Chondrocyte (in vitro differentiated cells): ENCODE results near the gene BCL2. TPM values are rescaled to one million over a fixed set of nuclear protein-coding genes. Genes with fewer than 3 reads are reported as not detected.

ENCODE experiments used
- DNase-seq: peaks from one replicate; pipeline ENCODE4 v3.0.0; 2021; ENCODE audit warnings: mixed read lengths, low spot score
- H3K27ac Mint-ChIP-seq: one replicate; pipeline ENCODE4 v1.8.0; 2021; ENCODE audit warnings: mild to moderate bottlenecking, moderate library complexity, mixed read lengths; ENCODE audit not compliant: unreplicated experiment
- H3K27me3 Mint-ChIP-seq: 2 replicates; pipeline ENCODE4 v1.8.0; 2021; ENCODE audit warnings: low read depth, mixed read lengths
- H3K36me3 Mint-ChIP-seq: 2 replicates; pipeline ENCODE4 v1.8.0; 2021; ENCODE audit warnings: low read depth, mixed read lengths
- H3K4me1 Mint-ChIP-seq: 2 replicates; pipeline ENCODE4 v1.8.0; 2021; ENCODE audit warnings: low read depth, mild to moderate bottlenecking, mixed read lengths
- H3K4me3 Mint-ChIP-seq: one replicate; pipeline ENCODE4 v1.8.0; 2021; ENCODE audit warnings: mild to moderate bottlenecking, moderate library complexity, mixed read lengths; ENCODE audit not compliant: unreplicated experiment
- H3K9me3 Mint-ChIP-seq: 2 replicates; pipeline ENCODE4 v1.8.0; 2021; ENCODE audit warnings: low read depth, mixed read lengths
- total RNA-seq: library from RNA; stranded (reverse); gene quantifications from 3 replicates; pipeline ENCODE4 v1.2.1, GENCODE V29; 2021
- TF ChIP-seq, protein P1 (sequence below): fragments of 200-600 bp; sonication (generic); IDR thresholded peaks from 2 replicates; pipeline ENCODE4 v1.5.0; 2021; ENCODE audit warnings: antibody characterized with exemption, mild to moderate bottlenecking, moderate library complexity

The BCL2 gene
- total RNA-seq, 1 donor from 2014 or later, result 8.6 TPM

DNA sequence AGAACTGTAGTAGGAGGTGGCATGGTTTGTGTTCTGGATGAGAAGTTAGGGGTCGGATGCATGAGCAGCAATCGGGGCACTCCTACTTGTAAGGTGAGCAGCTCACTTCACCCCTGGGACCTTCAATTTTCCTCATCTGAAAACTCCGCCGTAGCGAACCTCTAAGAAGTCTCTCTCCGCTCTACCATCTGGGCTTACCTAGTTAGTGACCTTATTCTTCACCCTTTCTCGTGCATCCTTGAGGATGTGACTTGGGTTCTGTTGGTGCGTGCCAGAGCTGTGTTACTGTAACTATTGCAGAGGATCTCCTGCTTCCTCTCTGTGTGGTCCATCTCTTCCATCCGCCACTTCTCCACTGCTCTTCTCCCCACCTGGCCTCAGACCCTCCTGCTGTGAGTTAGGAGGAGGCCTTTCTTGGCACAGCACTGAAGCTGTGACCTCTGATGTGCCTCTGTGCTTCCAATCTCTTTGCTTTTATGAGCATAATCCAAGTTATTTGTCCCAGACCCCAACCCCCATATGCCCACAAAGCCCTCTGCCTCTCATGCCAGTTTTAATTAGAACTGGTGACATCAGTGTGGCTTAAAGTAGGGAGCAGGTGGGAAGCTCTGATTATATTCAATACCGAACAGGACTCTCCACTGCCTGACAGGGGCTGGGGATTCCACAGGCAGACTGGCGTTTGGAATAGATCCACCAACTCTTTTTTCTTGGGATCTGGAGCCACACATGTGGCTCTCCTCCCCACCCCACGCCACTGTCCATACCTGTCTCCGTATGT is 178.4 kb downstream of the BCL2 start:
- Mint-ChIP-seq H3K9me3 (no peaks in the 10 kb centered on the region), H3K27ac (no peak overlapping the region), H3K27me3 (peaks cover 4% of the 10 kb centered on the region), H3K36me3 (no peaks in the 10 kb centered on the region), H3K4me3 (no peak overlapping the region), H3K4me1 (peaks cover 34% of the 10 kb centered on the region)
- DNase-seq, result no peak
- TF ChIP-seq, protein P1, sequence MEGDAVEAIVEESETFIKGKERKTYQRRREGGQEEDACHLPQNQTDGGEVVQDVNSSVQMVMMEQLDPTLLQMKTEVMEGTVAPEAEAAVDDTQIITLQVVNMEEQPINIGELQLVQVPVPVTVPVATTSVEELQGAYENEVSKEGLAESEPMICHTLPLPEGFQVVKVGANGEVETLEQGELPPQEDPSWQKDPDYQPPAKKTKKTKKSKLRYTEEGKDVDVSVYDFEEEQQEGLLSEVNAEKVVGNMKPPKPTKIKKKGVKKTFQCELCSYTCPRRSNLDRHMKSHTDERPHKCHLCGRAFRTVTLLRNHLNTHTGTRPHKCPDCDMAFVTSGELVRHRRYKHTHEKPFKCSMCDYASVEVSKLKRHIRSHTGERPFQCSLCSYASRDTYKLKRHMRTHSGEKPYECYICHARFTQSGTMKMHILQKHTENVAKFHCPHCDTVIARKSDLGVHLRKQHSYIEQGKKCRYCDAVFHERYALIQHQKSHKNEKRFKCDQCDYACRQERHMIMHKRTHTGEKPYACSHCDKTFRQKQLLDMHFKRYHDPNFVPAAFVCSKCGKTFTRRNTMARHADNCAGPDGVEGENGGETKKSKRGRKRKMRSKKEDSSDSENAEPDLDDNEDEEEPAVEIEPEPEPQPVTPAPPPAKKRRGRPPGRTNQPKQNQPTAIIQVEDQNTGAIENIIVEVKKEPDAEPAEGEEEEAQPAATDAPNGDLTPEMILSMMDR, result no peak

GRCh38 chr18:63140038-63140450 is 179.5 kb downstream of the BCL2 start:
- peaks cover 12% of the 10 kb centered on the region for H3K27me3 Mint-ChIP-seq
- H3K9me3 Mint-ChIP-seq, result no peaks in the 10 kb centered on the region
- no peak overlapping the region for H3K4me3 Mint-ChIP-seq
- peaks cover 3% of the 10 kb centered on the region for H3K36me3 Mint-ChIP-seq
- TF ChIP-seq, protein P1, result no peak
- peaks cover 22% of the 10 kb centered on the region for H3K4me1 Mint-ChIP-seq
- H3K27ac Mint-ChIP-seq, result no peak overlapping the region
- DNase-seq, result no peak

GRCh38 chr18:63138436-63139340 is 180.9 kb downstream of the BCL2 start:
- Mint-ChIP-seq H3K4me1 (peaks cover 10% of the 10 kb centered on the region), H3K36me3 (peaks cover 3% of the 10 kb centered on the region), H3K27ac (no peak overlapping the region), H3K9me3 (no peaks in the 10 kb centered on the region), H3K4me3 (no peak overlapping the region), H3K27me3 (peaks cover 12% of the 10 kb centered on the region)
- DNase-seq, result no peak
- TF ChIP-seq, protein P1, result no peak

GRCh38 chr18:63137999-63138435 is 181.6 kb downstream of the BCL2 start:
- DNase-seq, result no peak
- Mint-ChIP-seq H3K4me3 (no peak overlapping the region), H3K27me3 (peaks cover 12% of the 10 kb centered on the region), H3K36me3 (peaks cover 3% of the 10 kb centered on the region), H3K27ac (no peak overlapping the region), H3K9me3 (no peaks in the 10 kb centered on the region), H3K4me1 (peaks cover 4% of the 10 kb centered on the region)
- TF ChIP-seq, protein P1, result no peak

GRCh38 chr18:63135101-63135500 is 184.5 kb downstream of the BCL2 start:
- TF ChIP-seq, protein P1, result no peak
- H3K4me1 Mint-ChIP-seq, result peaks cover 10% of the 10 kb centered on the region
- peaks cover 3% of the 10 kb centered on the region for H3K36me3 Mint-ChIP-seq
- H3K27ac Mint-ChIP-seq, result no peak overlapping the region
- H3K27me3 Mint-ChIP-seq, result peaks cover 12% of the 10 kb centered on the region
- H3K4me3 Mint-ChIP-seq, result no peak overlapping the region
- DNase-seq, result no peak
- H3K9me3 Mint-ChIP-seq, result no peaks in the 10 kb centered on the region
